HL-60/S4 (cell line): ENCODE measurements around the gene RHOT2.

Source experiments
- in situ Hi-C: fragments of 300-500 bp; cut with MboI; formaldehyde crosslinking; loops from 2 replicates; pipeline ENCODE4 v1.14.3; 2022; ENCODE audit warnings: low sequenced_read_pairs

The RHOT2 gene

GRCh38 chr16:721765-722540, 54.0 kb downstream of the RHOT2 start:
- in situ Hi-C loops = loop anchor here (25.0 kb wide), 1 partner anchor 340 kb away; the partner anchor contains the start of gene SSTR5

- in situ Hi-C loops = loop anchor here (25.0 kb wide), 1 partner anchor 339 kb away; the partner anchor contains the start of gene SSTR5
Observed at GRCh38 chr16:722835-723633, 55.1 kb downstream of the RHOT2 start.

- in situ Hi-C loops = loop anchor here (25.0 kb wide), 1 partner anchor 339 kb away; the partner anchor contains the start of gene SSTR5
Observed at GRCh38 chr16:723695-724094, 55.8 kb downstream of the RHOT2 start.
